Testis (tissue), 2 donors: ENCODE measurements around the gene COL6A2.
"Not testable (repeated sequence)": the region's sequence is repeated elsewhere in the genome, so short reads cannot be mapped to it uniquely, and the experiment has no call there.

Experiments used
- POLR2A ChIP-seq: fragments of 450-650 bp; IDR thresholded peaks from one replicate; pipeline ENCODE4 v1.6.1; 2017; ENCODE audit warnings: antibody characterized with exemption, mild to moderate bottlenecking, moderate library complexity
- TF ChIP-seq, protein P1 (sequence below), 3 experiments: fragments of 450-650 bp in 2 of 3; fragments of 200-600 bp in 1 of 3; sonication (generic) in 1 of 3; IDR thresholded peaks; one replicate each; pipeline ENCODE4 v1.5.1; 2016 to 2019; ENCODE audit warnings: antibody characterized with exemption in 3 of 3, mild to moderate bottlenecking in 2 of 3, moderate library complexity in 1 of 3

DNA sequence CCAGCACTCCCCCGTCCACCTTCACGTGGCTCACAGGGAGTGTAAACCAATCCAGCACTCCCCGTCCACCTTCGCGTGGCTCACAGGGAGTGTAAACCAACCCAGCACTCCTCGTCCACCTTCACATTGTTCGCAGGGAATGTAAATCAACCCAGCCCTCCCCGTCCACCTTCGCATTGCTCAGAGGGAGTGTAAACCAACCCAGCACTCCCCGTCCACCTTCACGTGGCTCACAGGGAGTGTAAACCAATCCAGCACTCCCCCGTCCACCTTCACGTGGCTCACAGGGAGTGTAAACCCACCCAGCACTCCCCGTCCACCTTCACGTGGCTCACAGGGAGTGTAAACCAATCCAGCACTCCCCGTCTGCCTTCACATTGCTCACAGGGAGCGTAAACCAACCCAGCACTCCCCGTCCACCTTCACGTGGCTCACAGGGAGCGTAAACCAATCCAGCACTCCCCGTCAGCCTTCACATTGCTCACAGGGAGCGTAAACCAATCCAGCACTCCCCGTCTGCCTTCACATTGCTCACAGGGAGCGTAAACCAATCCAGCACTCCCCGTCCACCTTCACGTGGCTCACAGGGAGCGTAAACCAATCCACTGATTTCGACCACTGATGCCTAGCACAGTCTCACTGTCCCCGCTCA lies 42.6 kb downstream of the COL6A2 start:
- TF ChIP-seq, protein P1, sequence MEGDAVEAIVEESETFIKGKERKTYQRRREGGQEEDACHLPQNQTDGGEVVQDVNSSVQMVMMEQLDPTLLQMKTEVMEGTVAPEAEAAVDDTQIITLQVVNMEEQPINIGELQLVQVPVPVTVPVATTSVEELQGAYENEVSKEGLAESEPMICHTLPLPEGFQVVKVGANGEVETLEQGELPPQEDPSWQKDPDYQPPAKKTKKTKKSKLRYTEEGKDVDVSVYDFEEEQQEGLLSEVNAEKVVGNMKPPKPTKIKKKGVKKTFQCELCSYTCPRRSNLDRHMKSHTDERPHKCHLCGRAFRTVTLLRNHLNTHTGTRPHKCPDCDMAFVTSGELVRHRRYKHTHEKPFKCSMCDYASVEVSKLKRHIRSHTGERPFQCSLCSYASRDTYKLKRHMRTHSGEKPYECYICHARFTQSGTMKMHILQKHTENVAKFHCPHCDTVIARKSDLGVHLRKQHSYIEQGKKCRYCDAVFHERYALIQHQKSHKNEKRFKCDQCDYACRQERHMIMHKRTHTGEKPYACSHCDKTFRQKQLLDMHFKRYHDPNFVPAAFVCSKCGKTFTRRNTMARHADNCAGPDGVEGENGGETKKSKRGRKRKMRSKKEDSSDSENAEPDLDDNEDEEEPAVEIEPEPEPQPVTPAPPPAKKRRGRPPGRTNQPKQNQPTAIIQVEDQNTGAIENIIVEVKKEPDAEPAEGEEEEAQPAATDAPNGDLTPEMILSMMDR (IDR thresholded peaks at IDR 0.05) = not testable (repeated sequence)
- TF ChIP-seq POLR2A = not testable (repeated sequence)
